Measurements from ENCODE around the gene RUNX1.

RUNX1 gene

DNA sequence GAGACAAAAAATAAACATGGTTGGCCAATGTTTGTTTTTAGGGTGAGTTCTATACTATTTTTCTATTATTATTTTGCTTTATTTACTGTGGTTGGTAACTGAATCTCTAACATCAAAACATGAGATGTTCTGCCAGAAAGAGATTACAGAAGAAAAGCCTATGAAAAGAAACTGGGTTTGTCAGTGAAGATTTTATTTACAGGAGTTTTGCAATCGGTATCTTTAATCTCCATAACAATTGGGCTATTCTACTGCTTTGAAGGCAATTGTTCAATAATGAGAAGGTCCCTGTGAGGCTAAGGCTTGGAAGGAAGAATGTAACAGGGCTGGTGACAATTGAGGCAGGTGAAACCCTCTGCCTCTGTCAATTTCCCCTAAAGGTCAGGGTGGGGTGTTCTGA is 224.8 kb downstream of the RUNX1 start:
- peaks cover 10% of the 10 kb centered on the region for H3K9me3 Mint-ChIP-seq
- H3K27ac Mint-ChIP-seq, result no peak overlapping the region

DNA sequence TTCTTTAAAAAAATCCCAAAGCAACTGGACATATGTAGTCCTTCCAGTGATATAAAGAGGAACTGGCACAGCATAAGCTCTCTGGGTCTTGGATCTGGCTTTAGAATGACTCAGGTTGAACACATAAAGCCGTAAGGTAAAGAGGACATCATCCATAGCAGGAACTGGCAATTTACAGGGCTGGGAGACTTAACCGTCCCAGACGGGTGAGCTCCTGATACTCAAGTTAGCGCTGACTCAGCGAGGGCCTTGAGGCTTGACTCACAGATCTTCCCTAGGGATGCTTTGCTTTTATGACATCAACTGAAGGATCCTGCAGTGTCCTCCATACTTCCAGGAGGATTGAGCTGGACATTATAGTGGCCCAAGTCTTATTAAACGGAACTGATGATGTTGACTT is 226.2 kb downstream of the RUNX1 start:
- H3K36me3 Mint-ChIP-seq (ENCODE audit: low read depth), result peaks cover 78% of the 10 kb centered on the region
- no peak overlapping the region for H3K4me3 Mint-ChIP-seq
- peaks cover 7% of the 10 kb centered on the region for H3K9me3 Mint-ChIP-seq
- H3K27me3 Mint-ChIP-seq, result no peaks in the 10 kb centered on the region
- no peak overlapping the region for H3K27ac Mint-ChIP-seq
- H3K4me1 Mint-ChIP-seq (ENCODE audit: low read depth), result no peaks in the 10 kb centered on the region

More for the DNA sequence above, 224.8 kb downstream of the RUNX1 start:
- no peaks in the 10 kb centered on the region for H3K27me3 Mint-ChIP-seq
- no peaks in the 10 kb centered on the region for H3K4me1 Mint-ChIP-seq (ENCODE audit: low read depth)
- peaks cover 80% of the 10 kb centered on the region for H3K36me3 Mint-ChIP-seq (ENCODE audit: low read depth)
- no peak overlapping the region for H3K4me3 Mint-ChIP-seq

DNA sequence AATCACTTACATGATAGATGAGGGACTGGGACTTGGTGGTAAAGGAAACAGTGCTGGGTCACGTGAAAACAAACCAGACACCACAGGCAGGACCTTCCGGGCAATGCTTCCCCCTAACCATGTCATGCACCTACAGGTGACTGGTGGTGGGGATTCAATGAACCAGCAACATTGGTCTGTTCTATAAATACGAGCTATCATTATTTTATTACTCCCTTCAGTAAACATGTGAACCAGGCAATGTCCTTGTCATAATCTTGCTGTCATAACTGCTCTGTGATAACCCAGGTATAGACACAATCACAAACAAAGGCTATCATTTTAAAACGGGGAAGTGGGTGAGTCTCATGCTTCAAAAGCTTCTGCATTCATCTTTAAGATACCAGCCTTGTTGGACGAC is 226.9 kb downstream of the RUNX1 start:
- Mint-ChIP-seq H3K4me3 (no peak overlapping the region), H3K4me1 (ENCODE audit: low read depth) (no peaks in the 10 kb centered on the region), H3K27ac (no peak overlapping the region), H3K27me3 (no peaks in the 10 kb centered on the region), H3K9me3 (peaks cover 5% of the 10 kb centered on the region), H3K36me3 (ENCODE audit: low read depth) (peaks cover 80% of the 10 kb centered on the region)

DNA sequence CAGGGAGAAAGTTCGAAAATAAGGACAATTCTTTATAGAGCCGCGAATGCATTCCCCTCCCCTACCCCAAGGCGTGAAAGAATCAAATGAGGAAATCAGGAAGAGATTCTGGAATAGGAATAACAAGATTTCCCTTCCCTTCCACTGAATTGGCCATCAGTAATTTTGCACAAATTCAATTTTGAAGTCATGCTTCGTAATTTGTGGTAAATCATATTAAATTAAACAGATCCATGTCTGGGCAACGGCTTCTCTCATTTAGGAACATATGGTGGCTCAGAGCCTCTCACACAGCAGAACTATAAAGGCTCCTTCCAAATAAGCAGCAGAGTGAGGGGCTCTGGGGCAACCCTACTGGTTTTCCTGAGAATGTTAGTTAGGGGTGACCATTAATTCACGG is 227.4 kb downstream of the RUNX1 start:
- peaks cover 80% of the 10 kb centered on the region for H3K36me3 Mint-ChIP-seq (ENCODE audit: low read depth)

DNA sequence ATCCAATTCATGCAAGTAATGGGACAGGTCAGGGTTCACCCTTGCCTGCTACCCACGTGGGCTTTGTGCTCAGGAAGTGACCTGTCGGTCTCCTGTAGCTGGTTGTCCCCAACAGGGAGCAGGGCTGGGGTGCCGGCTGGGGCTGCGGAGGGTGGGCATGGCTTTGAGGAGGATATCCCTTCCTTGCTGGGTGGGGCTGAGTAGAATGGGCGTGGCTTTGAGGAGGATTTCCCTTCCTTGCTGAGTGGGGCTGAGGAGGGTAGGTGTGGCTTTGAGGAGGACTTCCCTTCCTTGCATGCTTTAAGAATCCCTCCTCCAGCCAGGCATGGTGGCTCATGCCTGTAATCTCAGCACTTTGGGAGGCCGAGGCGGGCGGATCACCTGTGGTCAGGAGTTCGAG is 229.1 kb downstream of the RUNX1 start:
- Mint-ChIP-seq H3K9me3 (no peaks in the 10 kb centered on the region), H3K36me3 (ENCODE audit: low read depth) (peaks cover 85% of the 10 kb centered on the region), H3K27ac (no peak overlapping the region), H3K27me3 (no peaks in the 10 kb centered on the region), H3K4me3 (no peak overlapping the region), H3K4me1 (ENCODE audit: low read depth) (peaks cover 15% of the 10 kb centered on the region)

More for the DNA sequence above, 227.4 kb downstream of the RUNX1 start:
- Mint-ChIP-seq H3K9me3 (peaks cover under 1% of the 10 kb centered on the region), H3K27me3 (no peaks in the 10 kb centered on the region), H3K4me1 (ENCODE audit: low read depth) (no peaks in the 10 kb centered on the region), H3K4me3 (no peak overlapping the region), H3K27ac (no peak overlapping the region)

DNA sequence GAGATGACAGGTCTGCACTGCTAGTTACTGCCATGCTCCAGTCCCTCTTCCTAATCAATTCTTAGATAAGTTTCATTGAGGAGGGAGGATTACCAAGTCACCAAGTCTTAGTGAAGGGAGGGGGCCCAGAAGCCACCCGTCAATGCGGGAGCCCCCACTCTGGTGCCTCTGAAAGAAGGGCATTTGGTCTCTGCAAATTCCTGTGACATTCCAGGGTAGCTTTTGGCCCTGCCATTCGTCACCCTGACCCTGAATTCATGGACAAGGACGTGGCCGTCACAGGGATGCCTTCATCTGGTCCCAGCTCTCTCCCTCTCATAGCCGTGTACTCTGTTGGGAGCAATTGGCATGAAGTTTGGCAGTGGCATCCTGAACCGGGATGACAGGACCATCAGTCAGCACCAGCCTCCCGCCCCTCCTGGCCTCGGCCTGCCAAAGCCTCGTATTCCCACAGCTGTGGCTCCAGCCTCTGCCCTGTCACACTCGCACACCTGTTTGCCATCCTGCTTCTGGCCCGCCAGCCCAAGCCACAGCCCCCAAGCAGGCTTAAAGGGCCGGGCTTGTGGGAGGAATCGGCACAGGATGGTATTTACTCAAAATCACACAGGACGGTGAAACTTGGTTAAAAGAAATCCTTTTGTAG is 229.6 kb downstream of the RUNX1 start:
- Mint-ChIP-seq H3K9me3 (no peaks in the 10 kb centered on the region), H3K27ac (peak overlapping the region; percentile 7), H3K27me3 (no peaks in the 10 kb centered on the region), H3K4me3 (no peak overlapping the region), H3K36me3 (ENCODE audit: low read depth) (peaks cover 85% of the 10 kb centered on the region), H3K4me1 (ENCODE audit: low read depth) (peaks cover 20% of the 10 kb centered on the region)

DNA sequence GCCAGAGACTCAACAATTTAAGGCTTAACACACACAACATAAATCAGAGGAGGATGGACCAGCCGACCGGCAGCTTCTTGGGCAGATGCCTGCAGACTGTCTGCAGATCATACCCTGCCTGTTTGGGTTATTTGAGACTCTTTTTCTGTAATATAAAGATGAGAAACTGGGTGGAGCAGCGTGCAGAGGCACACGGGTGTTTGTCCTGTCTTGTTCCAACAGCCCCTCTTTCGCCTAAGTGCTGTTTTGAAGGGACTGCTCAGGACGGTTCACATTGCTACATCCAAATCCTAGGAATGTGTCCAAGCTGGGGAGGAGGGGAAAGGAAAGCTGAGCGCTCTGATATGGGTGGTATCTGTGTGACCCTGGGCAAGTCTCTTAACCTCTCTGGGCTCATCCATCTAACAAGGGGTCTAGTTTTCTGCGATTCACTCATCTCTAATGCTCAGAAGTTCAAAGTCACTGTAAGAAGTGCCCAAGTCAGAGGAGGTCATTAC is 230.4 kb downstream of the RUNX1 start:
- peak overlapping the region; percentile 7 for H3K27ac Mint-ChIP-seq
- H3K4me1 Mint-ChIP-seq (ENCODE audit: low read depth), result peaks cover 28% of the 10 kb centered on the region
- H3K9me3 Mint-ChIP-seq, result no peaks in the 10 kb centered on the region
- H3K4me3 Mint-ChIP-seq, result no peak overlapping the region
- no peaks in the 10 kb centered on the region for H3K27me3 Mint-ChIP-seq
- peaks cover 84% of the 10 kb centered on the region for H3K36me3 Mint-ChIP-seq (ENCODE audit: low read depth)

DNA sequence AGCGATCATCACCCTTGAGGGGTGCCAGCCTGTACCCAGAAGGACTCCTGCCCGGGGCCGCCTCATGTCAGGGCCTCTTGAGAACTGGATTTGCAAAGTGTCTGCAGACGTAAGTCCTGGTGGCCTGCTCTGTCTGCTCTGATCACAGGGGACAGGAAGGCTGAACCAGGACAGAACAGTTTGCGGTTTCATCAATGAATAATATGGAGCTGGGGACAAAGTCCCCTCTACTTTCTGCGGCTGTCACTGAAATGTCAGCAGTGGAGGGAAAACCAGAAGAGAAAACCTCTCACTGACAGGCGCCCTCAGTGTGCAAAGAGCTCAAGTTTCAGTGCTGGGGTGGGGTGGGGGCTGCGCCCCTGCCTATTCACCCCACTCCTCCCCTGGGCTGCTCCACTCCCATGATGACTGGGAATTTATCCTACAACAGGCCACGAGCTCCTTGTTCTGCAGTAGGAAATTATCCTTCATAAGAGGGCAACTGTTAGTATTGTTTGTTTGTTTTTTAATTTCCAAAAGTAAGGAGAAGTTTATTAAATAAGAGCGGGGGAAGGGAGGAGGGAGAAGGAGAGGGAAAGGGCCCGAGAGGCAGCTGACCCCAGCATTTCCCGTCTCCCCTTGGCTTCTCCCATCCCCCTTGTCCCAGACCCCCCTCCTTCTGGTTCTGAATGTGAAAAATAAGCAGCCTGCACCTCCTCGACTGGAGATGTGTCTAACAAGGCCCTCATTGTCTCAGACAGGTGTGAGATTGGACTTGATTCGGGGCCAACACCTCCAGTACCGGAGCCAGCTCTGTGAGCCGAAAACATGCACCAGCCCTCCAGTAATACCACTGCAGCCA is 231.1 kb downstream of the RUNX1 start:
- H3K4me1 Mint-ChIP-seq (ENCODE audit: low read depth), result peaks cover 35% of the 10 kb centered on the region
- no peaks in the 10 kb centered on the region for H3K27me3 Mint-ChIP-seq
- H3K4me3 Mint-ChIP-seq, result no peak overlapping the region
- no peak overlapping the region for H3K27ac Mint-ChIP-seq
- H3K36me3 Mint-ChIP-seq (ENCODE audit: low read depth), result peaks cover 82% of the 10 kb centered on the region
- H3K9me3 Mint-ChIP-seq, result no peaks in the 10 kb centered on the region

DNA sequence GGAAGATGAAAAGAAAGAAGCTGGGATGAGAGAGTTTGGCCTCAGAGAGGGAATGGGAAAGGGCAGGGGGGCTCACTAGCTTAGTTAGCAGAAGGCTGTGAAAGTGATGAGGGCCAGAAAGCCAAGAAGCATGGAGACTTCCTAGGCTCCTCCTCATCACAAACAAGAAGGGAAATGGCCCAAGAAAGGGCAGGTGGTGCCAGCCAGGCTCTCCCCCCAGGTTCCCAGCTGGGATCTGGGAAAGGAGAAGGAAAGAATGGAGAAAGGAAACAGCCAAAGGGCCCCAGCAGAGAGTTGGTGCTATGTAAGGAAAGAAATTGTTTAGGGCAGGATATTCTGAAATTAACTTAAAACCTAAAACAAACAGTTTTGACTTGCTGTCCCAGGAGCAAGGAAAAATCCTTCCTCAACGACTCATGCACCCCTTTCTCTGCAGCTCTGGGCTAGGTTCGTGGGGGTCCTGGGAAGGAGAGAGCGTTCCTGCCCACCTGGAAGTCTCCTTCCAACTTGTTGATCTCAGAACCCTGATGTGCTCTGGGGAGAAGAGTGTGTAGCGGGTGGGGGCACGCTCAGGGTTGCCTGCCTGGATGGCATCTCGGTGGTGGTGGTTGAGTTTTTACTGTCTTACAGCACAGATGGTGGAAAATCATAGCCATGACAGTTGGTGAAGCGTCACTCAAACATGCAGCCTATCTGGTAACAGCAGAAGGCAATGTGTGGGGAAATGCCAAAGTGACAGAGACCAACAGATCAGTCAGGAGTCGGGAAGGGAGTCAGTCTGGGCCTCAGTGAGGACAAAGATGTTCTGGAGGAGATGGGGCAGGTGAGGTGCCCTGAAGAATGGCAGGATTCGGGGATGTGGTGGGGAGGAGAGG is 233.0 kb downstream of the RUNX1 start:
- no peaks in the 10 kb centered on the region for H3K27me3 Mint-ChIP-seq
- H3K4me3 Mint-ChIP-seq, result no peak overlapping the region
- H3K27ac Mint-ChIP-seq, result peak overlapping the region; percentile 38
- H3K4me1 Mint-ChIP-seq (ENCODE audit: low read depth), result peaks cover 54% of the 10 kb centered on the region
- H3K36me3 Mint-ChIP-seq (ENCODE audit: low read depth), result peaks cover 83% of the 10 kb centered on the region
- H3K9me3 Mint-ChIP-seq, result no peaks in the 10 kb centered on the region

DNA sequence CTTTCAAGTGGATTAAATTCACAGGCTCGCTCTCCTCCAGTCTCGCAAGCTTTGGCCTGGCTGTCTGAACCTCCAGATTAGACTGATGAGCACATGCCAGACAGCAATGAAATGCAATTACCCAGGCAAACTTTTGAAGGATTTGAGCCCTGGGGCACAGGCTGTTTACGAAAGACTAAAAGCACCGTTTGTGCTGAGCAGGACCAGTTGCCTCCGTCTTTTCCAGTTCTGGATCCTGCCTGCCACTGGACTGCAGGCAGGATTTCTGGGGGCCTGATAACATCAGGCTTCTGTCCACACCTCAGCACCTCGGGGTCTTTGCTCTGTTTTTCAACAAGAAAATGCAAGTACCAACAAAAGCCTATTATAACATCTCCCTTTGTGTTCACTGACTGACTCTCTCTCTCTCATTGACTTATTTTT is 234.6 kb downstream of the RUNX1 start:
- Mint-ChIP-seq H3K4me1 (ENCODE audit: low read depth) (peaks cover 70% of the 10 kb centered on the region), H3K27ac (no peak overlapping the region), H3K36me3 (ENCODE audit: low read depth) (peaks cover 79% of the 10 kb centered on the region), H3K4me3 (no peak overlapping the region), H3K9me3 (no peaks in the 10 kb centered on the region), H3K27me3 (no peaks in the 10 kb centered on the region)

DNA sequence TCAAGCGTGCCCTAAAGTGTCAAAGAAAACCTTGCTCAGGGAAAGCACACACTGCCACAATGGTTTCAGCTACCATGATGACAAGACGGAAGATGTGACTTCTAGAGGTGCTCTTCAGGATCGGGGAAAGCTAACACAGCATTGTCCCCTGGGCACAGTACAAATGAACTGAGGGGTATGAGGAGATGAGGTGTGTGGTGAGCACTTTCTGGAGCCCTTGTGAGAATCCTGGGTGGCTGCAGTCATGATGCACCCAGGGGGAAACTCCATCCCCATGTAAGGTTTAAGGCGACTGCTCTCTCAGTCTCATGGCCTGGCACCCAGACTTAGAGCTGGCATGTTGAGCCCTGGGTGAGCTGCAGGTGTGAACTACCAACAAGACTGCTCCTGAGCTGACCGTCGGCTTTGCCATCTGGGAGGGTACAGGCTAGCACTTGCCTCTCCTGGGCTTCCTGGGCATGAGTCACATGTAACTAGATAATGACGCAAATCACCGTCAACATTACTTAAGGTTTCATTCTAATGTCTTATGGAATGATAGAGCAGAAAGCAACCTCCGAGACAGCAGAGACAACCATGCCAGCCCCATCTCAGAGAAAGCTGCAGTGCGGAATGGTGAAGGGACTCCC is 235.7 kb downstream of the RUNX1 start:
- no peak overlapping the region for H3K4me3 Mint-ChIP-seq
- H3K4me1 Mint-ChIP-seq (ENCODE audit: low read depth), result peaks cover 81% of the 10 kb centered on the region
- no peaks in the 10 kb centered on the region for H3K9me3 Mint-ChIP-seq
- peaks cover 77% of the 10 kb centered on the region for H3K36me3 Mint-ChIP-seq (ENCODE audit: low read depth)
- H3K27ac Mint-ChIP-seq, result no peak overlapping the region
- H3K27me3 Mint-ChIP-seq, result no peaks in the 10 kb centered on the region

DNA sequence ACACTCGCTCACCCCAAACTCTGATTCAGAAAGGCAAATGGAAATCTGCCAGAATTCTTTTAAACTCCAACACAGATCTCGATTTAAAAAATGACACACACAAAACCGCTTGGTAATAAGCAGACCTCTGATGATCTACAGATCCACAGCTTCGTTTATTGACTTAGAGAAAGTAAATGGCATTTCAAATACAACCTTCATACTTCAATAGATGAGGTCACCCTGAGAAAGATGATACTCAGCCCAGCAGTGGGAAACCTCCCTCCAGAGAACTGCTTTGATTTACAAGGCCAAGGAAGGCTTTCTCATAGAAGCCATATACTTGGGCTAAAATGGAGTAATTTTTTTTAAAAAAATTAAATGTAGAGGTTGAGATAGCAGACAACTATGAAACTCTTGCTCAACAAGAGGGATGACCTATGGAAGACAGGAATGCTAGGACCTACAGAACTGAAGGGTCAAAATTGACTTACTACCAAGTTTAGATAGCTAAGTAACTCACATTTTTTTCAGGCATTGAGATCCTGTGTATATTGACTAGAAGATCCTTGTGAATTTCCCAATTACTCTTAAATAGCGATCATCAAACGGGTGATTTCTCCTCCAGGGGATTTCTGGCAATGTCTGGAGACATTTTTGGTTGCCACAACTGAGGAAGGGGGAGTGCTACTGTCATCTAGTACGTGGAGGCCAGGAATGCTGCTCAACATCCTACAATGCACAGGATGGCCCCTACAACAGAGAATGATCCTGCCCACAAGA is 236.4 kb downstream of the RUNX1 start:
- Mint-ChIP-seq H3K4me3 (no peak overlapping the region), H3K9me3 (no peaks in the 10 kb centered on the region), H3K27me3 (no peaks in the 10 kb centered on the region), H3K36me3 (ENCODE audit: low read depth) (peaks cover 70% of the 10 kb centered on the region), H3K27ac (no peak overlapping the region), H3K4me1 (ENCODE audit: low read depth) (peaks cover 88% of the 10 kb centered on the region)

DNA sequence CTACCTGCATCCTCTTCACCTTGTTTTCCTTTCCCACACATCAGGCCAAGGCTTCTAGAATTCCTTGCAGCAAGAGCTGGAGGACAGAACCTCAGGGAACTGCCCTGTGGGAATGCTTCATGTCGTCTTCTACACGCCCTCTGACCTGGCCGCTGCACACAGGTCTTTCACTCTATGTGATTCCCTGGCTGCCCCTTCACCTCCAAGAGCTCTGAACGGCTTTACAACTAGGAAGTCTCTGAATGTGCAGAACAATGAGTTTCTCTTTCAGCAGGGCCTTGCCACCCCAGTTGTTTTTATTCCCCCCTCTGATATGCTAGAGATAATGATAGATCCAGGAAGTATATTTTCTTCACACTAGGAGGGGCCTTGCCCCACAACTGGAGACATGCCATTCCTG is 237.7 kb downstream of the RUNX1 start:
- Mint-ChIP-seq H3K36me3 (ENCODE audit: low read depth) (peaks cover 68% of the 10 kb centered on the region), H3K4me3 (no peak overlapping the region), H3K27me3 (no peaks in the 10 kb centered on the region), H3K4me1 (ENCODE audit: low read depth) (peaks cover 99% of the 10 kb centered on the region), H3K27ac (no peak overlapping the region), H3K9me3 (no peaks in the 10 kb centered on the region)

DNA sequence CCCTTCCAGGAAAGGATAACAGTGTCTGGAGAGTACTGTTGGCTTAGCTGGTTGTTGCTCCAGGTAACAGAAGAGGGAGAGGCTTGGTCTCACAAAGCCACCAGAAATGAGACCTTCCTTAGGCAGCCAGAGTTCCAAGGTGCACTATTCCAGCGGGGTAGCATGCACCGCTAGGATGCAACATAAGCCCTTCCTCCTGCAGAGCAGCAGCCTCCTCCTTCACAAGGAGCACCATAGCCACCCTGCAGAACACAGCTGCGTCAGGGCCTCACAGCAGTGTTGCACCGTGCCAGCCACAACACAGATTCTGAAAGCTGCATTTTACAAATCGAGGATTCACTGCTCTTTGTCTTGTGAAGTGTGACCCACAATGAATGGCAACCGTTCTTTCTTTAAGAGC is 238.3 kb downstream of the RUNX1 start:
- Mint-ChIP-seq H3K36me3 (ENCODE audit: low read depth) (peaks cover 66% of the 10 kb centered on the region), H3K4me3 (no peak overlapping the region), H3K4me1 (ENCODE audit: low read depth) (peaks cover 98% of the 10 kb centered on the region), H3K27ac (no peak overlapping the region), H3K9me3 (no peaks in the 10 kb centered on the region), H3K27me3 (no peaks in the 10 kb centered on the region)

Data from stimulated activated naive CD8-positive, alpha-beta T cell treated with anti-CD3 and anti-CD28 coated beads, Interleukin-15, Interleukin-2, amounts not matched to agents 100 ng/mL and 50 ng/mL, for 24 hours (primary cell).